Peyer's patch (tissue), 4 donors: ENCODE results near the gene REC8. TPM values are rescaled to one million over a fixed set of nuclear protein-coding genes. Genes with fewer than 3 reads are reported as not detected.

Experiments used
- DNase-seq, 3 donors: peaks; one replicate each; pipeline ENCODE4 v3.0.0-alpha.2; 2017 to 2019
- H3K27ac ChIP-seq, 4 donors: fragments of 200-600 bp; sonication (generic); one replicate each; pipeline ENCODE4 v1.5.1; 2016 to 2019
- H3K27me3 ChIP-seq, 2 donors: fragments of 200-600 bp; sonication (generic); one replicate each; pipeline ENCODE4 v1.5.1; 2019
- H3K36me3 ChIP-seq, 3 donors: fragments of 200-600 bp; sonication (generic); one replicate each; pipeline ENCODE4 v1.5.1; 2016 to 2019
- H3K4me1 ChIP-seq, 4 donors: fragments of 200-600 bp; sonication (generic); one replicate each; pipeline ENCODE4 v1.5.1; 2016 to 2019
- H3K4me3 ChIP-seq, 4 donors: fragments of 200-600 bp; sonication (generic); 1 replicate in 3 of 4; 2 replicates in 1 of 4; pipeline ENCODE4 v1.5.1; 2016 to 2019; ENCODE audit warnings: mild to moderate bottlenecking in 1 of 4
- H3K9me3 ChIP-seq, 4 donors: fragments of 200-600 bp; sonication (generic); one replicate each; pipeline ENCODE4 v1.5.1; 2016 to 2019; ENCODE audit warnings: mild to moderate bottlenecking in 1 of 4
- POLR2A ChIP-seq, 2 donors: fragments of 450-650 bp; IDR thresholded peaks; one replicate each; pipeline ENCODE4 v1.5.1; 2017; ENCODE audit warnings: antibody characterized with exemption in 2 of 2, mild to moderate bottlenecking in 2 of 2, moderate library complexity in 2 of 2
- total RNA-seq, 4 donors: library from RNA; depleted of rRNA; stranded (reverse); fragments of >200 nt; gene quantifications; one replicate each; pipeline ENCODE4 v1.1.0, GENCODE V29; 2016
- TF ChIP-seq, protein P1 (sequence below), 6 experiments: fragments of 450-650 bp in 4 of 6; fragments of 200-600 bp in 2 of 6; sonication (generic) in 1 of 6; IDR thresholded peaks; one replicate each; pipeline ENCODE4 v1.5.1; 2017 to 2019; ENCODE audit warnings: antibody characterized with exemption in 6 of 6, mild to moderate bottlenecking in 3 of 6, moderate library complexity in 1 of 6

REC8 gene
- total RNA-seq, 4 donors from 2014 or later = 18.6 to 74.3 (median 37.8) TPM

GRCh38 chr14:24185741-24186140 is 13.9 kb downstream of the REC8 start:
- Histone ChIP-seq H3K4me1 (peaks cover 0 to 18% (median 9%) of the 10 kb centered on the region in 4 donors), H3K27me3 (no peaks in the 10 kb centered on the region), H3K4me3 (no peak overlapping the region), H3K36me3 (peaks cover 0 to 53% (median 0%) of the 10 kb centered on the region in 3 donors), H3K9me3 (no peaks in the 10 kb centered on the region), H3K27ac (no peak overlapping the region)
- TF ChIP-seq, protein P1, sequence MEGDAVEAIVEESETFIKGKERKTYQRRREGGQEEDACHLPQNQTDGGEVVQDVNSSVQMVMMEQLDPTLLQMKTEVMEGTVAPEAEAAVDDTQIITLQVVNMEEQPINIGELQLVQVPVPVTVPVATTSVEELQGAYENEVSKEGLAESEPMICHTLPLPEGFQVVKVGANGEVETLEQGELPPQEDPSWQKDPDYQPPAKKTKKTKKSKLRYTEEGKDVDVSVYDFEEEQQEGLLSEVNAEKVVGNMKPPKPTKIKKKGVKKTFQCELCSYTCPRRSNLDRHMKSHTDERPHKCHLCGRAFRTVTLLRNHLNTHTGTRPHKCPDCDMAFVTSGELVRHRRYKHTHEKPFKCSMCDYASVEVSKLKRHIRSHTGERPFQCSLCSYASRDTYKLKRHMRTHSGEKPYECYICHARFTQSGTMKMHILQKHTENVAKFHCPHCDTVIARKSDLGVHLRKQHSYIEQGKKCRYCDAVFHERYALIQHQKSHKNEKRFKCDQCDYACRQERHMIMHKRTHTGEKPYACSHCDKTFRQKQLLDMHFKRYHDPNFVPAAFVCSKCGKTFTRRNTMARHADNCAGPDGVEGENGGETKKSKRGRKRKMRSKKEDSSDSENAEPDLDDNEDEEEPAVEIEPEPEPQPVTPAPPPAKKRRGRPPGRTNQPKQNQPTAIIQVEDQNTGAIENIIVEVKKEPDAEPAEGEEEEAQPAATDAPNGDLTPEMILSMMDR (IDR thresholded peaks at IDR 0.05) = no peak
- no peak for DNase-seq

- Histone ChIP-seq H3K4me1 (peaks cover 0 to 18% (median 9%) of the 10 kb centered on the region in 4 donors), H3K27me3 (no peaks in the 10 kb centered on the region), H3K27ac (no peak overlapping the region), H3K36me3 (peaks cover 0 to 45% (median 0%) of the 10 kb centered on the region in 3 donors), H3K9me3 (no peaks in the 10 kb centered on the region), H3K4me3 (no peak overlapping the region)
- TF ChIP-seq, protein P1 (IDR thresholded peaks at IDR 0.05) = no peak
- TF ChIP-seq POLR2A (IDR thresholded peaks at IDR 0.05) = no peak
- no peak for DNase-seq
Observed at GRCh38 chr14:24186831-24187538, 15.1 kb downstream of the REC8 start.

DNA sequence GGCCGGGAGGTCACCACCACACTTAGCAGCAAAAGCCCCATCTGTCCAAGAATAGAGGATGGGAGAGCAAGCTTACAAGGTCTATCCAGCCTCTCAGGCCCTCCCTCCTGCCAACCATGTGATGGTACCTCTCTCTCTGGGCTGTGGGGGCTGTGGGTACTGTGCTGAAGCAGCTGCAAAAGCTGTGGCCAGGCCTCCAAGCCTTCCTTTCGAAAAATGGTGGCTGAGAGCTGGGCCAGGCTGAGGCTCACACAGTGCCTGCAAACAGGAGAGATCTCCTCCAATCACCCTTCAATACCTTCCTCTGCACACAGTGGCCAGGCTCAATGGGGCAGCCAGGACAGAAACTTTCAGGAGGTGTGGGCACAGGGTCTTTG is 15.6 kb downstream of the REC8 start:
- Histone ChIP-seq H3K27me3 (no peaks in the 10 kb centered on the region), H3K27ac (peak overlapping the region in 1 of 4 donors; percentile 80), H3K9me3 (no peaks in the 10 kb centered on the region), H3K4me3 (peak overlapping the region in 2 of 4 donors; percentile 76 to 78), H3K36me3 (peaks cover 0 to 45% (median 0%) of the 10 kb centered on the region in 3 donors), H3K4me1 (peaks cover 0 to 18% (median 9%) of the 10 kb centered on the region in 4 donors)
- TF ChIP-seq POLR2A (IDR thresholded peaks at IDR 0.05) = no peak
- TF ChIP-seq, protein P1 (IDR thresholded peaks at IDR 0.05) = no peak
- no peak for DNase-seq

GRCh38 chr14:24188251-24189058 is 16.6 kb downstream of the REC8 start, which contains the start of gene IPO4:
Gene IPO4 (minus strand): TSS chr14:24188816. CDS start chr14:24188787, 29 bp downstream.
- peak within 1 kb of the TSS; percentile 36 to 80 (median 69) for H3K27ac ChIP-seq
- TF ChIP-seq, protein P1 (IDR thresholded peaks at IDR 0.05) = no peak
- peak in 1 of 2 donors; percentile 29 for TF ChIP-seq POLR2A (IDR thresholded peaks at IDR 0.05)
- peak within 1 kb of the TSS; percentile 58 to 80 (median 77) for H3K4me3 ChIP-seq
- H3K27me3 ChIP-seq = no peaks in the 10 kb centered on the region
- H3K36me3 ChIP-seq = peaks cover 0 to 45% (median 0%) of the 10 kb centered on the region in 3 donors
- peaks cover 0 to 18% (median 9%) of the 10 kb centered on the region in 4 donors for H3K4me1 ChIP-seq
- H3K9me3 ChIP-seq = no peaks in the 10 kb centered on the region
- DNase-seq = peak; percentile 93 to 98 (median 93)

DNA sequence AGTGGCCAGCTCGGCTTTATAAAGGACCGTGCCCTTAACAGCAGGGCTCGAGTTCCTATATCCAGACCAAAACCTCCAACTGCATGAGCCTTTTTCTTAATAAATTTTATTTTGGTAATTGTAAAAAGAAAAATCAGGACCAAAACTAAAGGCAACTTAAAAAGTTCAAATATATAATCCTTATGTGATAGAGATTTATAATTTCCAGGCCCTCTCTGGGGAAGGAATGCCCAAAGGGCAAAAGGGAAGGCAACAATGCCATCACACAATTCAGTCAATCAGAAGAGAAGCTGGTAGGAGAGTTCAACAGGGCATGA is 17.1 kb downstream of the REC8 start:
- DNase-seq = no peak
- Histone ChIP-seq H3K27ac (peak overlapping the region in 3 of 4 donors; percentile 69 to 80 (median 69)), H3K36me3 (peaks cover 0 to 39% (median 0%) of the 10 kb centered on the region in 3 donors), H3K27me3 (no peaks in the 10 kb centered on the region), H3K9me3 (no peaks in the 10 kb centered on the region), H3K4me3 (peak overlapping the region in 3 of 4 donors; percentile 76 to 80 (median 78)), H3K4me1 (peaks cover 0 to 18% (median 9%) of the 10 kb centered on the region in 4 donors)
- no peak for TF ChIP-seq POLR2A (IDR thresholded peaks at IDR 0.05)
- TF ChIP-seq, protein P1 (IDR thresholded peaks at IDR 0.05) = no peak
